Transverse colon (tissue), 4 donors: ENCODE data around the gene HOXB7. TPM values are rescaled to one million over a fixed set of nuclear protein-coding genes. Genes with fewer than 3 reads are reported as not detected.

Experiments
- DNase-seq: peaks from one replicate; pipeline ENCODE4 v3.0.0-alpha.2; 2019
- H3K27ac ChIP-seq, 4 donors: fragments of 200-600 bp; sonication (generic); 2 replicates each; pipeline ENCODE4 v1.5.1; 2016 to 2018; ENCODE audit warnings: inconsistent platforms in 4 of 4
- H3K27me3 ChIP-seq: fragments of 200-600 bp; sonication (generic); 2 replicates; pipeline ENCODE4 v1.5.1; 2017; ENCODE audit warnings: inconsistent platforms
- H3K36me3 ChIP-seq, 4 donors: fragments of 200-600 bp; sonication (generic); 2 replicates each; pipeline ENCODE4 v1.5.1; 2017 to 2019; ENCODE audit warnings: inconsistent platforms in 4 of 4
- H3K4me1 ChIP-seq, 4 donors: fragments of 200-600 bp; sonication (generic); 2 replicates each; pipeline ENCODE4 v1.5.1; 2017 to 2020; ENCODE audit warnings: inconsistent platforms in 4 of 4
- H3K4me3 ChIP-seq, 4 donors: fragments of 200-600 bp; sonication (generic); 1 replicate in 1 of 4; 2 replicates in 3 of 4; pipeline versions ENCODE4 v1.5.1 to v1.6.1; 2017 to 2019; ENCODE audit warnings: inconsistent platforms in 4 of 4
- H3K9me3 ChIP-seq, 2 donors: fragments of 200-600 bp; sonication (generic); 2 replicates each; pipeline ENCODE4 v1.5.1; 2017 to 2019; ENCODE audit warnings: inconsistent platforms in 2 of 2
- CTCF ChIP-seq, 5 experiments: fragments of 200-600 bp in 3 of 5; fragments of 450-650 bp in 2 of 5; sonication (generic) in 3 of 5; IDR thresholded peaks; 1 replicate in 2 of 5; 2 replicates in 3 of 5; pipeline ENCODE4 v1.5.1; 2016 to 2017; ENCODE audit warnings: antibody characterized with exemption in 5 of 5, inconsistent platforms in 3 of 5, mild to moderate bottlenecking in 2 of 5, moderate library complexity in 1 of 5
- EP300 ChIP-seq: sonication (generic); formaldehyde crosslinking; IDR thresholded peaks from one replicate; pipeline ENCODE4 v1.6.1; 2017; ENCODE audit warnings: antibody characterized with exemption, low read depth
- POLR2A ChIP-seq: fragments of 450-650 bp; IDR thresholded peaks from one replicate; pipeline ENCODE4 v1.6.1; 2016; ENCODE audit warnings: antibody characterized with exemption, mild to moderate bottlenecking, moderate library complexity
- POLR2AphosphoS5 ChIP-seq, 3 donors: sonication (generic); formaldehyde crosslinking; IDR thresholded peaks; one replicate each; pipeline ENCODE4 v1.6.1; 2016; ENCODE audit warnings: antibody characterized with exemption in 3 of 3
- WGBS, 2 donors: methylation state at CpG; one replicate each; pipeline ENCODE4 v1.1.5; 2018; ENCODE audit warnings: low coverage in 1 of 2; 5-methylcytosine and 5-hydroxymethylcytosine counted together
- in situ Hi-C, 4 donors: fragments of 200-750 bp; cut with MboI; loops; one replicate each; pipeline versions ENCODE4 v1.15.0 to v1.15.1; 2017; ENCODE audit warnings: low sequenced_read_pairs in 3 of 4, low pct_ligation_motif_present in 1 of 4, low pct_unique_long_range_greater_than_20kb in 1 of 4
- intact Hi-C: fragments of 100-400 bp; cut with DNase I; formaldehyde crosslinking; loops from one replicate; pipeline ENCODE4 v1.15.1; 2023; ENCODE audit warnings: low total_unique reads
- total RNA-seq, 4 donors: library from RNA; depleted of rRNA; stranded (reverse); fragments of >200 nt; gene quantifications; one replicate each; pipeline ENCODE4 v1.1.0, GENCODE V29; 2016

The HOXB7 gene
- total RNA-seq, 4 donors from 2014 or later: 11.2 to 20.9 (median 16.7) TPM; not detected in 1

- in situ Hi-C loops: no loop called here
- Histone ChIP-seq H3K9me3 (no peaks in the 10 kb centered on the region), H3K4me1 (peaks cover 12 to 69% (median 60%) of the 10 kb centered on the region in 4 donors), H3K27ac (peak overlapping the region; percentile 86 to 93 (median 89)), H3K4me3 (peak overlapping the region in 3 of 4 donors; percentile 35 to 66 (median 50)), H3K27me3 (peaks cover 99% of the 10 kb centered on the region), H3K36me3 (no peaks in the 10 kb centered on the region)
- DNase-seq: peak; percentile 7
- intact Hi-C loops: no loop called here
- WGBS, 2 donors: 24 to 28% methylated on average over 5 of the region's 5 CpGs
- no peak for TF ChIP-seq EP300
- TF ChIP-seq POLR2AphosphoS5 (IDR thresholded peaks at IDR 0.05): no peak
- no peak for TF ChIP-seq POLR2A
- no peak for TF ChIP-seq CTCF (IDR thresholded peaks at IDR 0.05)
Measured at GRCh38 chr17:48627118-48627597, 16.3 kb upstream of the HOXB7 start.

GRCh38 chr17:48626245-48627117, 15.7 kb upstream of the HOXB7 start, which contains the start of gene HOXB9:
Gene HOXB9, minus strand, starts transcription at chr17:48626358. Its CDS starts 89 bp downstream, at chr17:48626269.
- Histone ChIP-seq H3K36me3 (no peaks in the 10 kb centered on the region), H3K4me1 (peaks cover 12 to 65% (median 56%) of the 10 kb centered on the region in 4 donors), H3K27me3 (peaks cover 100% of the 10 kb centered on the region), H3K9me3 (no peaks in the 10 kb centered on the region), H3K4me3 (peak within 1 kb of the TSS; percentile 22 to 66 (median 42)), H3K27ac (peak within 1 kb of the TSS; percentile 86 to 93 (median 89))
- intact Hi-C loops (no loop called here), in situ Hi-C loops (no loop called here)
- TF ChIP-seq POLR2A (peak; percentile 43), CTCF (IDR thresholded peaks at IDR 0.05) (no peak), EP300 (no peak), POLR2AphosphoS5 (IDR thresholded peaks at IDR 0.05) (peak; percentile 23 to 66 (median 63))
- peak; percentile 80 for DNase-seq
- WGBS, 2 donors: 2 to 20% methylated on average over 3 to 43 of the region's 50 CpGs

GRCh38 chr17:48625495-48626244, 14.9 kb upstream of the HOXB7 start:
- peak overlapping the region; percentile 86 to 93 (median 89) for H3K27ac ChIP-seq
- peaks cover 100% of the 10 kb centered on the region for H3K27me3 ChIP-seq
- no peaks in the 10 kb centered on the region for H3K9me3 ChIP-seq
- peaks cover 12 to 70% (median 57%) of the 10 kb centered on the region in 4 donors for H3K4me1 ChIP-seq
- intact Hi-C loops (no loop called here), in situ Hi-C loops (no loop called here)
- no peaks in the 10 kb centered on the region for H3K36me3 ChIP-seq
- 0 to 1% methylated on average over 6 to 69 of the region's 69 CpGs for WGBS, 2 donors
- H3K4me3 ChIP-seq: peak overlapping the region; percentile 22 to 66 (median 42)
- TF ChIP-seq POLR2AphosphoS5 (IDR thresholded peaks at IDR 0.05): peak; percentile 24 to 79 (median 75)
- peak; percentile 80 for TF ChIP-seq POLR2A
- TF ChIP-seq EP300: no peak
- TF ChIP-seq CTCF (IDR thresholded peaks at IDR 0.05): no peak
- peak; percentile 89 for DNase-seq
